GM10248 (cell line): ENCODE data around the gene MYH15.

ENCODE experiments used
- CTCF ChIA-PET: fragments of 300-600 bp; sonication (Branson Sonifier 250); formaldehyde crosslinking; extraction: SDS; loops from one replicate; lab custom pipeline; 2021; ENCODE audit warnings: antibody characterized with exemption; lab: Yijun Ruan, JAX
- POLR2A ChIA-PET: fragments of 350-650 bp; sonication (Branson Sonifier 250); formaldehyde crosslinking; extraction: SDS; loops from one replicate; lab custom pipeline; 2020; ENCODE audit warnings: antibody characterized with exemption; lab: Yijun Ruan, JAX
- DNase-seq: peaks from one replicate; pipeline ENCODE4 v3.0.0; 2012; ENCODE audit errors: extremely low spot score
- CTCF ChIP-seq: IDR thresholded peaks from 2 replicates; pipeline ENCODE4 v1.5.1; 2012; ENCODE audit warnings: mild to moderate bottlenecking, low read depth; ENCODE audit errors: extremely low read depth, missing control alignments, control extremely low read depth

The MYH15 gene

GRCh38 chr3:108475220-108475782 is 35.1 kb downstream of the MYH15 start:
- no peak for TF ChIP-seq CTCF
- POLR2A ChIA-PET = no interaction called here
- CTCF ChIA-PET = interaction anchor here (1.0 to 2.7 kb wide), 12 partner anchors 14 to 1242 kb away, joined by 3 to 14 read pairs (median 4); no protein-coding TSS in a partner anchor
- DNase-seq = no peak

- CTCF ChIA-PET = interaction anchor here (1.0 to 2.7 kb wide), 8 partner anchors 15 to 1238 kb away, joined by 3 to 14 read pairs (median 4); no protein-coding TSS in a partner anchor
- POLR2A ChIA-PET = no interaction called here
- no peak for DNase-seq
- TF ChIP-seq CTCF = no peak
These were observed 35.8 kb downstream of the MYH15 start for GRCh38 chr3:108474581-108474980.

GRCh38 chr3:108473711-108474110 is 36.7 kb downstream of the MYH15 start:
- TF ChIP-seq CTCF = no peak
- CTCF ChIA-PET = interaction anchor here (0.8 to 2.7 kb wide), 6 partner anchors 12 to 441 kb away, joined by 3 to 14 read pairs (median 4); no protein-coding TSS in a partner anchor
- POLR2A ChIA-PET = no interaction called here
- no peak for DNase-seq

GRCh38 chr3:108472001-108472591 is 38.3 kb downstream of the MYH15 start:
- no peak for DNase-seq
- TF ChIP-seq CTCF = no peak
- CTCF ChIA-PET = interaction anchor here (0.8 to 1.5 kb wide), 4 partner anchors 10 to 442 kb away, joined by 3 to 4 read pairs (median 4); no protein-coding TSS in a partner anchor
- POLR2A ChIA-PET = no interaction called here

GRCh38 chr3:108471426-108471825 is 39.0 kb downstream of the MYH15 start:
- CTCF ChIA-PET = interaction anchor here (1.3 kb wide), 1 partner anchor 18 kb away, joined by 4 read pairs; no protein-coding TSS in a partner anchor
- DNase-seq = no peak
- POLR2A ChIA-PET = no interaction called here
- no peak for TF ChIP-seq CTCF

- DNase-seq = no peak
- ChIA-PET POLR2A (no interaction called here), CTCF (interaction anchor here (1.0 to 2.5 kb wide), 5 partner anchors 8 to 83 kb away, joined by 3 to 25 read pairs (median 4); no protein-coding TSS in a partner anchor)
- TF ChIP-seq CTCF = no peak
These were observed 41.3 kb downstream of the MYH15 start for GRCh38 chr3:108469126-108469525.
